ENCODE results near the gene ZNF618. TPM values are rescaled to one million over a fixed set of nuclear protein-coding genes. Genes with fewer than 3 reads are reported as not detected.

ZNF618 gene
- total RNA-seq, 1 experiment from 2014 or later: 29.4 TPM

- Histone ChIP-seq H3K27me3 (replicated peaks; ENCODE audit: insufficient read depth, low read depth, low read length, poor library complexity) (no peaks in the 10 kb centered on the region), H3K4me3 (ENCODE audit: low read depth, low read length, poor library complexity, severe bottlenecking) (no peak overlapping the region), H3K36me3 (ENCODE audit: insufficient read depth, low read length, poor library complexity, severe bottlenecking) (peaks cover 14% of the 10 kb centered on the region), H3K9me3 (ENCODE audit: low read depth, low read length, poor library complexity, severe bottlenecking) (no peaks in the 10 kb centered on the region), H3K4me1 (ENCODE audit: insufficient read depth, low read length, poor library complexity, severe bottlenecking) (peaks cover 7% of the 10 kb centered on the region), H3K27ac (ENCODE audit: low read depth, low read length, poor library complexity, severe bottlenecking) (no peak overlapping the region)
- no peak for DNase-seq (ENCODE audit: low spot score)
- intact Hi-C loops (cut with micrococcal nuclease; ENCODE audit: unreplicated experiment): loop anchor here (5.0 kb wide), 1 partner anchor 342 kb away; no protein-coding TSS in a partner anchor
- no peak for TF ChIP-seq EZH2 (IDR thresholded peaks at IDR 0.05; ENCODE audit: borderline replicate concordance, low read depth, low read length, poor library complexity, severe bottlenecking)
- no peak for TF ChIP-seq CTCF (conservative IDR thresholded peaks at IDR 0.05; ENCODE audit: low read depth, low read length)
- CTCF ChIA-PET: interaction anchor here (0.8 kb wide), 1 partner anchor 353 kb away, joined by 3 read pairs; no protein-coding TSS in a partner anchor
- no TSS peak for BruUV-seq (replicated peaks)
- POLR2A ChIA-PET (ENCODE audit: low non-redundant PET): interaction anchor here (0.6 kb wide), 1 partner anchor 24 kb away, joined by 3 read pairs; no protein-coding TSS in a partner anchor
Observed at GRCh38 chr9:114034196-114034595, 158.1 kb downstream of the ZNF618 start.

- ChIA-PET POLR2A (ENCODE audit: low non-redundant PET) (no interaction called here), CTCF (no interaction called here)
- intact Hi-C loops (cut with micrococcal nuclease; ENCODE audit: unreplicated experiment): loop anchor here (5.0 kb wide), 1 partner anchor 342 kb away; no protein-coding TSS in a partner anchor
- BruUV-seq (replicated peaks): no TSS peak
- Histone ChIP-seq H3K9me3 (ENCODE audit: low read depth, low read length, poor library complexity, severe bottlenecking) (no peaks in the 10 kb centered on the region), H3K4me3 (ENCODE audit: low read depth, low read length, poor library complexity, severe bottlenecking) (no peak overlapping the region), H3K27me3 (replicated peaks; ENCODE audit: insufficient read depth, low read depth, low read length, poor library complexity) (no peaks in the 10 kb centered on the region), H3K36me3 (ENCODE audit: insufficient read depth, low read length, poor library complexity, severe bottlenecking) (peaks cover 14% of the 10 kb centered on the region), H3K27ac (ENCODE audit: low read depth, low read length, poor library complexity, severe bottlenecking) (no peak overlapping the region), H3K4me1 (ENCODE audit: insufficient read depth, low read length, poor library complexity, severe bottlenecking) (peaks cover 7% of the 10 kb centered on the region)
- no peak for DNase-seq (ENCODE audit: low spot score)
- TF ChIP-seq CTCF (conservative IDR thresholded peaks at IDR 0.05; ENCODE audit: low read depth, low read length): no peak
- no peak for TF ChIP-seq EZH2 (IDR thresholded peaks at IDR 0.05; ENCODE audit: borderline replicate concordance, low read depth, low read length, poor library complexity, severe bottlenecking)
Observed at GRCh38 chr9:114034661-114035062, 158.6 kb downstream of the ZNF618 start.

GRCh38 chr9:114035221-114035844 lies 159.2 kb downstream of the ZNF618 start:
- Histone ChIP-seq H3K27ac (ENCODE audit: low read depth, low read length, poor library complexity, severe bottlenecking) (no peak overlapping the region), H3K27me3 (replicated peaks; ENCODE audit: insufficient read depth, low read depth, low read length, poor library complexity) (no peaks in the 10 kb centered on the region), H3K36me3 (ENCODE audit: insufficient read depth, low read length, poor library complexity, severe bottlenecking) (peaks cover 12% of the 10 kb centered on the region), H3K9me3 (ENCODE audit: low read depth, low read length, poor library complexity, severe bottlenecking) (no peaks in the 10 kb centered on the region), H3K4me3 (ENCODE audit: low read depth, low read length, poor library complexity, severe bottlenecking) (no peak overlapping the region), H3K4me1 (ENCODE audit: insufficient read depth, low read length, poor library complexity, severe bottlenecking) (peaks cover 7% of the 10 kb centered on the region)
- ChIA-PET CTCF (no interaction called here), POLR2A (ENCODE audit: low non-redundant PET) (no interaction called here)
- intact Hi-C loops (cut with micrococcal nuclease; ENCODE audit: unreplicated experiment): no loop called here
- no TSS peak for BruUV-seq (replicated peaks)
- no peak for TF ChIP-seq CTCF (conservative IDR thresholded peaks at IDR 0.05; ENCODE audit: low read depth, low read length)
- TF ChIP-seq EZH2 (IDR thresholded peaks at IDR 0.05; ENCODE audit: borderline replicate concordance, low read depth, low read length, poor library complexity, severe bottlenecking): no peak
- DNase-seq (ENCODE audit: low spot score): no peak

Measured in A673 (cell line).